SJSA1 (cell line): ENCODE results near the gene ATOX1. TPM values are rescaled to one million over a fixed set of nuclear protein-coding genes. Genes with fewer than 3 reads are reported as not detected.

Source experiments
- total RNA-seq: library from RNA; depleted of rRNA; stranded (reverse); fragments of >200 nt; shearing (Covaris generic); gene quantifications from 2 replicates; pipeline ENCODE4 v1.2.3, GENCODE V29; 2014; rRNA removed

ATOX1 gene
- total RNA-seq, 1 experiment from 2014 or later = 124 TPM

Other genes starting within 250 kb of the ATOX1 start
- under 0.01 TPM in 1 of 2 replicates, not detected in the other for gene FAT2, start 167.3 kb downstream of the ATOX1 start, total RNA-seq
- 2,833 and 2,882 TPM in 2 replicates for gene SPARC, start 71.7 kb downstream of the ATOX1 start, total RNA-seq
- gene G3BP1, start 13.3 kb upstream of the ATOX1 start, total RNA-seq = 240 and 259 TPM in 2 replicates
- gene GLRA1, start 166.2 kb upstream of the ATOX1 start, total RNA-seq = not detected in 2 replicates